ENCODE results near the gene KIF21A.

The KIF21A gene

DNA sequence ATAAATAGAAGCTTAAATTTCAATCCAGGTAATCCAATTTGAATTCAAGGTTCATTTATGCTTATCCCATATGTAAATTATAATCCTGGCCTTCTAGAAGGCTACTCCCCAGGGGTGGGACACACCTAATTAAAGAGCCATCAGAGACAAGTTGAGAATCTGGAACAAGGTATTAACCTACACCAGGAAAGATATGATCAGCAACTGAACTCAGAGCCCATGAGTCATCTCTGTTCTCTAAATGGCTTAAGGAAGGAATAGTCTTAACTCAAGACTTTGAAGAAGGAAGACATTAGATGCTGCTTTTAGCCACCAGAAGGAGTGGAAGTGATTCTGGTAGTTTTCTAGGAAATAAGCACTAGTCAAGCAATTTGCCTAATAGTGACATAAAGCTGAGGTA, 88.0 kb downstream of the KIF21A start:
- no peak for DNase-seq (ENCODE audit: low read depth in 1 of 2, low spot score in 1 of 2)
- no peak overlapping the region for H3K27ac ChIP-seq (replicated peaks)
- H3K4me3 ChIP-seq (replicated peaks; ENCODE audit: insufficient read depth, low read length) = no peak overlapping the region
- TF ChIP-seq, protein P1, sequence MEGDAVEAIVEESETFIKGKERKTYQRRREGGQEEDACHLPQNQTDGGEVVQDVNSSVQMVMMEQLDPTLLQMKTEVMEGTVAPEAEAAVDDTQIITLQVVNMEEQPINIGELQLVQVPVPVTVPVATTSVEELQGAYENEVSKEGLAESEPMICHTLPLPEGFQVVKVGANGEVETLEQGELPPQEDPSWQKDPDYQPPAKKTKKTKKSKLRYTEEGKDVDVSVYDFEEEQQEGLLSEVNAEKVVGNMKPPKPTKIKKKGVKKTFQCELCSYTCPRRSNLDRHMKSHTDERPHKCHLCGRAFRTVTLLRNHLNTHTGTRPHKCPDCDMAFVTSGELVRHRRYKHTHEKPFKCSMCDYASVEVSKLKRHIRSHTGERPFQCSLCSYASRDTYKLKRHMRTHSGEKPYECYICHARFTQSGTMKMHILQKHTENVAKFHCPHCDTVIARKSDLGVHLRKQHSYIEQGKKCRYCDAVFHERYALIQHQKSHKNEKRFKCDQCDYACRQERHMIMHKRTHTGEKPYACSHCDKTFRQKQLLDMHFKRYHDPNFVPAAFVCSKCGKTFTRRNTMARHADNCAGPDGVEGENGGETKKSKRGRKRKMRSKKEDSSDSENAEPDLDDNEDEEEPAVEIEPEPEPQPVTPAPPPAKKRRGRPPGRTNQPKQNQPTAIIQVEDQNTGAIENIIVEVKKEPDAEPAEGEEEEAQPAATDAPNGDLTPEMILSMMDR (IDR thresholded peaks at IDR 0.05; ENCODE audit: insufficient read depth, low read length) = no peak
- TF ChIP-seq POLR2AphosphoS5 (IDR thresholded peaks at IDR 0.05; ENCODE audit: low read depth) = no peak
- no peak for TF ChIP-seq REST (IDR thresholded peaks at IDR 0.05; ENCODE audit: insufficient replicate concordance, low read depth)
- no peak for TF ChIP-seq SPI1 (IDR thresholded peaks at IDR 0.05; ENCODE audit: borderline replicate concordance, low read depth)
- no peak for TF ChIP-seq GABPA (IDR thresholded peaks at IDR 0.05; ENCODE audit: low read depth)
- H3K27me3 ChIP-seq (ENCODE audit: insufficient read depth, poor library complexity, severe bottlenecking) = no peaks in the 10 kb centered on the region

GRCh38 chr12:39352471-39353017, 90.4 kb downstream of the KIF21A start:
- Histone ChIP-seq H3K27me3 (ENCODE audit: insufficient read depth, poor library complexity, severe bottlenecking) (no peaks in the 10 kb centered on the region), H3K27ac (replicated peaks) (no peak overlapping the region), H3K4me3 (replicated peaks; ENCODE audit: insufficient read depth, low read length) (no peak overlapping the region)
- TF ChIP-seq POLR2AphosphoS5 (IDR thresholded peaks at IDR 0.05; ENCODE audit: low read depth) = no peak
- TF ChIP-seq, protein P1 (IDR thresholded peaks at IDR 0.05; ENCODE audit: insufficient read depth, low read length) = no peak
- TF ChIP-seq REST (IDR thresholded peaks at IDR 0.05; ENCODE audit: insufficient replicate concordance, low read depth) = no peak
- TF ChIP-seq GABPA (IDR thresholded peaks at IDR 0.05; ENCODE audit: low read depth) = no peak
- no peak for TF ChIP-seq SPI1 (IDR thresholded peaks at IDR 0.05; ENCODE audit: borderline replicate concordance, low read depth)
- no peak for DNase-seq (ENCODE audit: low read depth in 1 of 2, low spot score in 1 of 2)

DNA sequence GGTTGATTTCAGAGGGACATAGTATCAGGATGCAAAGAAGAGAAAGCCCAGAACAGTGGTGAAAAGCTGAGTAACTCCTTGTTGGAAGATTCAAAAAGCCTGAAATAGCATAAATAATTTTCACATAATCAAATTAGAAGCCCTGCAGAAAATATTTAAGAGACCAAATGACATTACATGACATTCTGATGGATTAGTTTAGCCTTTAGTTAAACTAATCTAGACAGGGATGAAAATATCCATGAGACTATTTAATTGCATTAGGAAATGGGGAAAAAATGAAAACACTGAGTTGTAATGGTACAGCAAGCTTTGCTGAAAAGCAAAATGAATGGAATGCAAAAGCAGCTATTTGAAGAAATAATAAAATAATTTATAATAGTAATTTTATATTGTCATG, 91.8 kb downstream of the KIF21A start:
- no peak for DNase-seq (ENCODE audit: low read depth in 1 of 2, low spot score in 1 of 2)
- H3K4me3 ChIP-seq (replicated peaks; ENCODE audit: insufficient read depth, low read length) = no peak overlapping the region
- TF ChIP-seq GABPA (IDR thresholded peaks at IDR 0.05; ENCODE audit: low read depth) (no peak), SPI1 (IDR thresholded peaks at IDR 0.05; ENCODE audit: borderline replicate concordance, low read depth) (no peak), REST (IDR thresholded peaks at IDR 0.05; ENCODE audit: insufficient replicate concordance, low read depth) (no peak), POLR2AphosphoS5 (IDR thresholded peaks at IDR 0.05; ENCODE audit: low read depth) (no peak)
- TF ChIP-seq, protein P1 (IDR thresholded peaks at IDR 0.05; ENCODE audit: insufficient read depth, low read length) = no peak
- no peak overlapping the region for H3K27ac ChIP-seq (replicated peaks)
- no peaks in the 10 kb centered on the region for H3K27me3 ChIP-seq (ENCODE audit: insufficient read depth, poor library complexity, severe bottlenecking)
